ACC112 (cell line): Measurements from ENCODE around the gene SLC32A1.

Experiments
- H2AFZ ChIP-seq: fragments of 200-600 bp; sonication (generic); one replicate; pipeline ENCODE4 v1.6.0; 2017; ENCODE audit warnings: antibody characterized with exemption, low read length; ENCODE audit not compliant: unreplicated experiment
- H3K27ac ChIP-seq: fragments of 200-600 bp; sonication (generic); 2 replicates; pipeline ENCODE4 v1.5.1; 2014; ENCODE audit warnings: low read depth, mild to moderate bottlenecking, antibody characterized with exemption, low read length, moderate library complexity
- H3K27me3 ChIP-seq: fragments of 200-600 bp; sonication (generic); 2 replicates; pipeline ENCODE4 v1.6.1; 2014; ENCODE audit warnings: mild to moderate bottlenecking, antibody characterized with exemption, low read length, moderate library complexity, mixed read lengths; ENCODE audit not compliant: insufficient read depth
- H3K36me3 ChIP-seq: fragments of 200-600 bp; sonication (generic); 2 replicates; pipeline ENCODE4 v1.6.1; 2016; ENCODE audit warnings: mild to moderate bottlenecking, antibody characterized with exemption, low read length, moderate library complexity, mixed read lengths; ENCODE audit not compliant: insufficient read depth
- H3K4me1 ChIP-seq: fragments of 200-600 bp; sonication (generic); one replicate; pipeline ENCODE4 v1.6.1; 2016; ENCODE audit warnings: low read length, mixed read lengths; ENCODE audit not compliant: insufficient read depth, unreplicated experiment, control insufficient read depth
- H3K4me3 ChIP-seq: fragments of 200-600 bp; sonication (generic); 2 replicates; pipeline ENCODE4 v1.5.1; 2014; ENCODE audit warnings: mild to moderate bottlenecking, low read depth, low read length
- H3K79me2 ChIP-seq: fragments of 200-600 bp; sonication (generic); one replicate; pipeline ENCODE4 v1.6.0; 2016; ENCODE audit warnings: low read length; ENCODE audit not compliant: control insufficient read depth, unreplicated experiment, insufficient read depth

The SLC32A1 gene

GRCh38 chr20:38752029-38752428 lies 27.7 kb downstream of the SLC32A1 start:
- no peaks in the 10 kb centered on the region for H3K27me3 ChIP-seq

GRCh38 chr20:38754924-38755323 lies 30.6 kb downstream of the SLC32A1 start:
- no peaks in the 10 kb centered on the region for H3K27me3 ChIP-seq
- H2AFZ ChIP-seq, result no peak overlapping the region
- H3K79me2 ChIP-seq, result no peaks in the 10 kb centered on the region
- H3K27ac ChIP-seq, result no peak overlapping the region
- no peaks in the 10 kb centered on the region for H3K4me1 ChIP-seq
- H3K4me3 ChIP-seq, result no peak overlapping the region
- peaks cover 5% of the 10 kb centered on the region; the same call in 1 of the 2 replicates for H3K36me3 ChIP-seq

More at GRCh38 chr20:38752029-38752428, 27.7 kb downstream of the SLC32A1 start:
- Histone ChIP-seq H2AFZ (no peak overlapping the region), H3K79me2 (peaks cover 6% of the 10 kb centered on the region), H3K4me3 (no peak overlapping the region), H3K4me1 (peaks cover 6% of the 10 kb centered on the region), H3K27ac (no peak overlapping the region), H3K36me3 (no peaks in the 10 kb centered on the region; the same call in 1 of the 2 replicates)

GRCh38 chr20:38755324-38755910 lies 31.1 kb downstream of the SLC32A1 start:
- H3K79me2 ChIP-seq, result no peaks in the 10 kb centered on the region
- H3K27ac ChIP-seq, result no peak overlapping the region
- H3K27me3 ChIP-seq, result no peaks in the 10 kb centered on the region
- H2AFZ ChIP-seq, result no peak overlapping the region
- H3K4me3 ChIP-seq, result no peak overlapping the region
- no peaks in the 10 kb centered on the region for H3K4me1 ChIP-seq
- peaks cover 5% of the 10 kb centered on the region; the same call in 1 of the 2 replicates for H3K36me3 ChIP-seq

GRCh38 chr20:38757145-38757775 lies 33.0 kb downstream of the SLC32A1 start:
- H3K36me3 ChIP-seq, result peaks cover 5% of the 10 kb centered on the region; the same call in 1 of the 2 replicates
- no peaks in the 10 kb centered on the region for H3K4me1 ChIP-seq
- no peak overlapping the region for H2AFZ ChIP-seq
- H3K27me3 ChIP-seq, result no peaks in the 10 kb centered on the region
- H3K27ac ChIP-seq, result no peak overlapping the region
- no peak overlapping the region for H3K4me3 ChIP-seq
- no peaks in the 10 kb centered on the region for H3K79me2 ChIP-seq

- no peak overlapping the region for H2AFZ ChIP-seq
- H3K4me1 ChIP-seq, result peaks cover 2% of the 10 kb centered on the region
- peaks cover 5% of the 10 kb centered on the region; the same call in 1 of the 2 replicates for H3K36me3 ChIP-seq
- H3K27ac ChIP-seq, result no peak overlapping the region
- H3K79me2 ChIP-seq, result no peaks in the 10 kb centered on the region
- no peak overlapping the region for H3K4me3 ChIP-seq
- H3K27me3 ChIP-seq, result no peaks in the 10 kb centered on the region
These were observed 34.8 kb downstream of the SLC32A1 start for GRCh38 chr20:38759106-38759505.

GRCh38 chr20:38760978-38761377 lies 36.7 kb downstream of the SLC32A1 start:
- Histone ChIP-seq H3K27me3 (no peaks in the 10 kb centered on the region), H3K36me3 (peaks cover 10% of the 10 kb centered on the region; the same call in 1 of the 2 replicates), H2AFZ (no peak overlapping the region), H3K4me3 (no peak overlapping the region), H3K79me2 (no peaks in the 10 kb centered on the region), H3K27ac (no peak overlapping the region), H3K4me1 (peaks cover 17% of the 10 kb centered on the region)

- Histone ChIP-seq H3K27ac (no peak overlapping the region), H3K79me2 (no peaks in the 10 kb centered on the region), H2AFZ (no peak overlapping the region), H3K36me3 (peaks cover 10% of the 10 kb centered on the region; the same call in 1 of the 2 replicates), H3K4me3 (no peak overlapping the region), H3K27me3 (no peaks in the 10 kb centered on the region), H3K4me1 (peaks cover 17% of the 10 kb centered on the region)
These were observed 37.9 kb downstream of the SLC32A1 start for GRCh38 chr20:38762174-38762573.

- H3K4me3 ChIP-seq, result no peak overlapping the region
- H3K79me2 ChIP-seq, result no peaks in the 10 kb centered on the region
- no peak overlapping the region for H2AFZ ChIP-seq
- H3K27me3 ChIP-seq, result no peaks in the 10 kb centered on the region
- H3K27ac ChIP-seq, result no peak overlapping the region
- H3K36me3 ChIP-seq, result 0 out of 2 replicates have a peak, but pooled peaks cover 4% of the 10 kb centered on the region
- peaks cover 17% of the 10 kb centered on the region for H3K4me1 ChIP-seq
These were observed 39.3 kb downstream of the SLC32A1 start for GRCh38 chr20:38763616-38764015.

GRCh38 chr20:38764567-38765318 lies 40.5 kb downstream of the SLC32A1 start:
- H3K27ac ChIP-seq, result no peak overlapping the region
- H3K4me3 ChIP-seq, result no peak overlapping the region
- H3K4me1 ChIP-seq, result peaks cover 17% of the 10 kb centered on the region
- H3K27me3 ChIP-seq, result no peaks in the 10 kb centered on the region
- 0 out of 2 replicates have a peak, but pooled peaks cover 4% of the 10 kb centered on the region for H3K36me3 ChIP-seq
- no peak overlapping the region for H2AFZ ChIP-seq
- H3K79me2 ChIP-seq, result no peaks in the 10 kb centered on the region

- Histone ChIP-seq H3K27ac (no peak overlapping the region), H2AFZ (no peak overlapping the region), H3K79me2 (no peaks in the 10 kb centered on the region), H3K4me1 (peaks cover 17% of the 10 kb centered on the region), H3K27me3 (no peaks in the 10 kb centered on the region), H3K4me3 (no peak overlapping the region), H3K36me3 (0 out of 2 replicates have a peak, but pooled peaks cover 4% of the 10 kb centered on the region)
These were observed 41.8 kb downstream of the SLC32A1 start for GRCh38 chr20:38766071-38766470.
